Muscle layer of colon (tissue), 2 donors: ENCODE results near the gene TRAK2.

Experiments used
- H3K27ac ChIP-seq: one replicate; pipeline ENCODE4 v1.7.0; 2013; ENCODE audit warnings: low read depth, mild to moderate bottlenecking, low read length, moderate library complexity
- H3K27me3 ChIP-seq, 2 donors: one replicate each; pipeline ENCODE4 v1.7.0; 2013; ENCODE audit warnings: low read length in 2 of 2, mild to moderate bottlenecking in 2 of 2; ENCODE audit not compliant: insufficient read depth in 2 of 2, control insufficient read depth in 1 of 2
- H3K36me3 ChIP-seq: one replicate; pipeline ENCODE4 v1.7.0; 2013; ENCODE audit warnings: mild to moderate bottlenecking, low read length; ENCODE audit not compliant: insufficient read depth
- H3K4me1 ChIP-seq: one replicate; pipeline ENCODE4 v1.7.0; 2013; ENCODE audit warnings: mild to moderate bottlenecking, low read length; ENCODE audit not compliant: insufficient read depth
- H3K4me3 ChIP-seq, 2 donors: one replicate each; pipeline ENCODE4 v1.7.0; 2013; ENCODE audit warnings: low read length in 2 of 2, low read depth in 1 of 2, mild to moderate bottlenecking in 1 of 2, moderate library complexity in 1 of 2
- H3K9ac ChIP-seq: one replicate; pipeline ENCODE4 v1.7.0; 2013; ENCODE audit warnings: low read length
- H3K9me3 ChIP-seq: one replicate; pipeline ENCODE4 v1.7.0; 2013; ENCODE audit warnings: mild to moderate bottlenecking, low read length
- donor health status: abdominal sarcoma.
- donor health status: Adenocarcinoma of cecum.

TRAK2 gene

GRCh38 chr2:201467666-201468065 is 16.4 kb upstream of the TRAK2 start:
- H3K9ac ChIP-seq: no peak overlapping the region
- no peak overlapping the region for H3K27ac ChIP-seq
- H3K36me3 ChIP-seq: peaks cover 45% of the 10 kb centered on the region
- H3K27me3 ChIP-seq: no peaks in the 10 kb centered on the region
- no peaks in the 10 kb centered on the region for H3K9me3 ChIP-seq
- no peak overlapping the region for H3K4me3 ChIP-seq
- peaks cover 5% of the 10 kb centered on the region for H3K4me1 ChIP-seq

DNA sequence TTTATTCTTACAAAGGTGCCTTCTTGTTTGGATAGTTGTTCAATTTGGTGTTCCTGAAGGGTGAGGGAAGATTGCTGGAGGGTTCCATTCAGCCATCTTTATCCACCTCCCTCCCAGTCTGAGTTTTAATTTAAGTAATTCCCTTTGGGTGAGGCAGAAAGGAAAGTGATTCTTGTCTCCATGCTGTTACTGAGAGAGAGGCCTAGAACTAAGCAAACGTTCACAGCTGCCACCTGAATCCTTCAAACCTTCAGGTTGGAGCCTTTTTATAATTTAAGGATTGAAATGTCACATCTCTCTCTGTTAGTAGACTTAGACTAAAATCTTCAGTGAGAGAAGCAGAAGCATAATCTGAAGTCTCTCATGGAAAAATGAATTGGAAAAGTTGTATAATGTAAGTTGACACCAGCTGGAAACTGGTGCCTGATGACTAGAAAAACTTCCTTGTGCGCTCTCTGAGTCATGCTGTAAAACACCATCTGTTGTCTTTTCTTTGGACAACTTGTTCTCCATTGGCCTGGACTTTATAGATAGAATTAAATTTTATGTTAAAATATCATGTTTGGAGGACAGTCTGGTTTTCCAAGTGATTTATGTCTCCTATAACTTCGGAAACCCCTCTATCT is 14.9 kb upstream of the TRAK2 start:
- Histone ChIP-seq H3K36me3 (peaks cover 40% of the 10 kb centered on the region), H3K4me3 (no peak overlapping the region), H3K9ac (no peak overlapping the region), H3K27me3 (no peaks in the 10 kb centered on the region), H3K9me3 (no peaks in the 10 kb centered on the region), H3K4me1 (peaks cover 5% of the 10 kb centered on the region), H3K27ac (no peak overlapping the region)

DNA sequence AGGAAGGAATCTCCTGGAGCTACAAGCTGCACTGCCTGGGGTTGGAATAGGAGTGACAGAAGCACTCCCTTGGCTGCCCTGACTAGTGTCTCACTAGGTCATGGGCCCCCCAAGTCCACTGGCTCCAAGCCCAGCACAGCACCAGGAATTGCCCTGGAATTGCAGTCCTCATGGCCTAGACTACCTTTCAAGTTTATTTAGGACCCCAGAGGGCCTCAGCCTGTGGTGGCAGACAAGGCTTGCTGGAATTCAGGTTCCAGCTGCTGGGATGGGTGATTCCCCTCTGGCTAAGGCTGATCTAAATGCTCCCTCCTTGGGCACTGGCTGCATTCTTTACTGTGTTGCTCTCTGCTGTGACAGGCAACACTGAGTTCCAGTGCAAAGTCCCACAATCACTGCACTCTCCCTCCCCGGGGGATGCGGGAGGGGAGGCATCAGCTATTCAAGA is 14.3 kb upstream of the TRAK2 start:
- H3K4me3 ChIP-seq: no peak overlapping the region
- H3K27ac ChIP-seq: no peak overlapping the region
- peaks cover 5% of the 10 kb centered on the region for H3K4me1 ChIP-seq
- peaks cover 36% of the 10 kb centered on the region for H3K36me3 ChIP-seq
- H3K9me3 ChIP-seq: no peaks in the 10 kb centered on the region
- H3K27me3 ChIP-seq: no peaks in the 10 kb centered on the region
- H3K9ac ChIP-seq: no peak overlapping the region

DNA sequence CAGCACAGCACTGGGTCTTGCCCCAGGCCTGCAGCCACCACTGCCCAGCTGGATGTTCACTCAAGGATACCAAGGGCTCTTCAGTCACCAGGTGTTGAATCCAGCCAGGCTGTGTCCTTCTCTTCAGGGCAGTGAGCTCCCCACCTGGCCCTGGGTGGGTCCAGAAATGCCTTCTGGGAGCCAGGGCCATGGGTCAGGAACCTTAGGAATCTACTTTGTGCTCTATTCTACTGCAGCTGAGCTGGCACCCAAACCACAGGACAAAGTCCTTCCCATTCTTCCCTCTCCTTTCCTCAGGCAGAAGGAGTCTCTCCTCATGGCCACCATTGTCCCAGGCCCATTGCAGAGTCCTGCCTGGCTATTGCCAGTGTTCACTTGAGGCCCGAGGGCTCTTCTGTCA is 13.3 kb upstream of the TRAK2 start:
- Histone ChIP-seq H3K27ac (peak overlapping the region; percentile 10), H3K36me3 (peaks cover 33% of the 10 kb centered on the region), H3K27me3 (no peaks in the 10 kb centered on the region), H3K4me1 (peaks cover 5% of the 10 kb centered on the region), H3K9me3 (no peaks in the 10 kb centered on the region), H3K9ac (no peak overlapping the region), H3K4me3 (no peak overlapping the region)

- peaks cover 30% of the 10 kb centered on the region for H3K36me3 ChIP-seq
Measured at GRCh38 chr2:201460532-201460931, 9.3 kb upstream of the TRAK2 start.

DNA sequence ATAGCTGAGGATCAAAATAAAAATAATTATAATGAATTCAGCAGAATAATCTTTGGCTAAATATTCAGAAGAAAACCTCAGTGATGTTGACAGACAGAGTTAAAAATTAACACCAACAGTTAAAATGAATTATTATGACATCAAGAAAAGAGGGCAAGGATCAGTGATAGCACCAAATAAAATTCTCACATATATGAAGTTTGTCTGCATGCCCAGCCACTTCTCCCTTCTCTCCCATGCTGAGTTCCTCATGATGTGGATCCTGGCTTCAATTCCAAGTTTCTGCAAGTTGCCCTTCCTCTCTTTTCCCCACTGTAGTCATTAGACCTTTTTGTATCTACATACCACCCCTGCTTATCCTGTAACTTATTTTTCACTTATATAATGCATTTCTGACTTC is 7.1 kb upstream of the TRAK2 start:
- Histone ChIP-seq H3K4me3 (no peak overlapping the region), H3K4me1 (no peaks in the 10 kb centered on the region), H3K9ac (no peak overlapping the region), H3K27me3 (no peaks in the 10 kb centered on the region), H3K9me3 (no peaks in the 10 kb centered on the region), H3K36me3 (peaks cover 22% of the 10 kb centered on the region), H3K27ac (no peak overlapping the region)

More at GRCh38 chr2:201460532-201460931, 9.3 kb upstream of the TRAK2 start:
- Histone ChIP-seq H3K4me1 (peaks cover 3% of the 10 kb centered on the region), H3K27me3 (no peaks in the 10 kb centered on the region), H3K27ac (no peak overlapping the region), H3K9me3 (no peaks in the 10 kb centered on the region), H3K4me3 (no peak overlapping the region), H3K9ac (no peak overlapping the region)

DNA sequence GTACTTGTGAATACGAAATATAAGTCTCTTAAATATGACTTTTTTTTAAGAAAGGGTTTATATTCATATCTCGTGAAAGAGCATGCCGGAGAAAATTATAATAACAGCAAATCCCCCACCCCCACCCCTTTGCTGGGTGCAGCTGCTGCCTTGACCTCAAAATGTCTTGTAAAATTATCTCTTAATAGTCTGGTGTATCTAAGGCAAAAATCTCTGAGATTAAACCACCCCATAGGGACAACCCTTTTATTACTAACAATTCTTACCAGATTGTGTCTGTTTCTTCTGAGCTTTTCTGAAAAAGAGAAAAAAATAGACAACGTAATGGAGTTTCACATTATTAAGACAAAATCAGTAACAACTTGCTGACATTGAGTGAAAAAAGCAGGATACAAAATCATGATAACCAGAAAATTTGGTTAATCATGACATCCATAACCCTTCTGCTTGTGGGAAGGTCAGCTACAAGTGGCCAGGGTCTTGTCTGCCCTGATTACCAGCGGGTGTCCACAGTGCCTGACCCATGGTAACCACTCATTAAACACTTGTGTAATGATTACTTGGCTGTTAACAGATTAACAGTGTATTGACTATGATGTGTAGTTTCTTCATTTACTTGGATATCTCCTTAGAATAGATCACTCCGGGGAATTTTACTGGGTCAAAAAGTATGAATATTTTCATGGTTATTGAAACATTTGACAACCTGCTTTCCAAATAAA is 1.8 kb upstream of the TRAK2 start:
- H3K9me3 ChIP-seq: no peaks in the 10 kb centered on the region
- no peaks in the 10 kb centered on the region for H3K27me3 ChIP-seq
- no peak overlapping the region for H3K27ac ChIP-seq
- H3K4me3 ChIP-seq: peak overlapping the region in 1 of 2 donors; percentile 94
- H3K9ac ChIP-seq: no peak overlapping the region
- H3K36me3 ChIP-seq: no peaks in the 10 kb centered on the region
- peaks cover 13% of the 10 kb centered on the region for H3K4me1 ChIP-seq

DNA sequence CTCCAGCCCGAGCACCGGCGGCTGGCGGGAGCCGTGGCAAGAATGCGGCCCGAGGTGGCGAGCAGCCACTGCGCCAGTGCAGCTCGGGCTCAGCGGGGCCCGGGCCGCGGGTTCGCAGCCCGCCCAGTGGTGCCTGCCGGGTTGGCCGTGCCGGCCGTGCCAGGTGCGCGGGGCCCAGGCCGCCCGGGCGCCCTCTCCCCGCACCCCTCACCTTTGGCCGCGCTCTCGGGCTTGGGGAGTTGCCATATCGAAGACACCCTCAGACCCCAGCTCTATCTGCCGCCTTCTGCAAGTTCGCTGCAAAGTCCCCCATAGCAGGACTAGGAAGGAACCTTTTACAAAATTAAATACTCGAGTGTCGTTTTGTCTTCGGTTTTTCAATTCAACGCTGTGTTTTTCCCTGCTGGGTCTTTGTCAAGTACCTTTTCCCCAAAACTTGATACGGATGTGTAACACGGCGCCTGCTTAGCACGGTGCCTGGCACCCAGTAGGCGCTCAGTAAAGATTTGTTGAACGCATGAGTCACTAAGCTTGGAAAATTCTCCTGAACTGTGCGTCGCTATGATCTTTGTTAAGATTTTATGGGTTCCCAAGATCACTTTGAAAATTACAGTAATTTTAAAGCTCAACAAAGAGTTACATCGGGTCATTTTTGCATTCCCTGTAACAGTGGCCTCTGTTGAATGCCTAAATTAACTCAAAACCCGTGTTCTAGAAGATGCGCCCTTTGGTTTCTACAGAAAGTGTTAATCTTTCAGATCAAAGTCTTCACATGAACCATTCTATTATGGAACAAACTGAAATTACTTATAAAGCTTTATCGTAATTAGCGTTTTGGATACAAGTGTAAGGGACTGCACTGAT is 1.0 kb upstream of the TRAK2 start:
- no peaks in the 10 kb centered on the region for H3K27me3 ChIP-seq
- H3K9me3 ChIP-seq: no peaks in the 10 kb centered on the region
- peaks cover 13% of the 10 kb centered on the region for H3K4me1 ChIP-seq
- peak overlapping the region; percentile 83 for H3K27ac ChIP-seq
- H3K9ac ChIP-seq: no peak overlapping the region
- H3K4me3 ChIP-seq: peak overlapping the region; percentile 94 to 97
- H3K36me3 ChIP-seq: no peaks in the 10 kb centered on the region

GRCh38 chr2:201450954-201451291 is 335 bp downstream of the TRAK2 start:
- H3K9me3 ChIP-seq: no peaks in the 10 kb centered on the region
- H3K9ac ChIP-seq: peak overlapping the region; percentile 59
- peaks cover 13% of the 10 kb centered on the region for H3K4me1 ChIP-seq
- H3K27me3 ChIP-seq: no peaks in the 10 kb centered on the region
- peak overlapping the region; percentile 96 for H3K27ac ChIP-seq
- peak overlapping the region; percentile 94 to 97 for H3K4me3 ChIP-seq
- H3K36me3 ChIP-seq: no peaks in the 10 kb centered on the region

- no peak overlapping the region for H3K4me3 ChIP-seq
- H3K4me1 ChIP-seq: peaks cover 13% of the 10 kb centered on the region
- no peak overlapping the region for H3K27ac ChIP-seq
Measured at GRCh38 chr2:201448701-201449100, 2.6 kb downstream of the TRAK2 start.

GRCh38 chr2:201448061-201448460 is 3.2 kb downstream of the TRAK2 start:
- H3K27me3 ChIP-seq: no peaks in the 10 kb centered on the region
- peaks cover 11% of the 10 kb centered on the region for H3K4me1 ChIP-seq
- no peak overlapping the region for H3K27ac ChIP-seq
- H3K36me3 ChIP-seq: no peaks in the 10 kb centered on the region
- H3K4me3 ChIP-seq: no peak overlapping the region
- no peaks in the 10 kb centered on the region for H3K9me3 ChIP-seq
- H3K9ac ChIP-seq: no peak overlapping the region

More at GRCh38 chr2:201448701-201449100, 2.6 kb downstream of the TRAK2 start:
- H3K36me3 ChIP-seq: no peaks in the 10 kb centered on the region
- no peak overlapping the region for H3K9ac ChIP-seq
- H3K27me3 ChIP-seq: no peaks in the 10 kb centered on the region
- H3K9me3 ChIP-seq: no peaks in the 10 kb centered on the region
